Fibroblast of the conjunctiva (primary cell): Measurements from ENCODE around the gene GIPC3.

Experiments used
- DNase-seq: peaks from one replicate; pipeline ENCODE4 v3.0.0-alpha.2; 2010; ENCODE audit warnings: low read depth

GIPC3 gene

GRCh38 chr19:3638208-3639193, 53.2 kb downstream of the GIPC3 start:
- no peak for DNase-seq

DNA sequence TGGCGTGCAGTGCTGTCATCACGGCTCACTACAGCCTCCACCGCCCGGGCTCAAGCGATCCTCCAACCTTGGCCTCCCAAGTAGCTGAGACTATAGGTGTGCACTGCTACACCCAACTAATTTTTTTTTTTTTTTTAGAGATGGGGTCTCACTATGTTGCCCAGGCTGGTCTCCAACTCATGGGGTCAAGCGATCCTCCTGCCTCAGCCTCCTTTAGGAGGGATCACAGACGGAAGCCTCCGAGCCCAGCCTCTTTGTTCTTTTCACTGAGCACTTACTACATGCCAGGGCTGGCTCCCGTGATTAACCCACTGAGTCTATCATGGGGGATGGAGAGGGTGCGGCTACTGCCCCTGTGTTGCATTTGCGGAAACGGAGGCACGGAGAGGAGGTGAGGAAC, 54.2 kb downstream of the GIPC3 start:
- no peak for DNase-seq

- no peak for DNase-seq
Measured at GRCh38 chr19:3641515-3642269, 56.4 kb downstream of the GIPC3 start.

GRCh38 chr19:3642296-3642695, 57.0 kb downstream of the GIPC3 start:
- DNase-seq: no peak
